GM19023 (cell line): Measurements from ENCODE around the gene NDUFS2.

Experiments
- ATAC-seq: cut with Tn5 transposase; IDR thresholded peaks from one replicate; pipeline ENCODE4 v1.9.1; 2021; ENCODE audit warnings: mild to moderate bottlenecking, moderate library complexity; ENCODE audit not compliant: unreplicated experiment

Gene NDUFS2

DNA sequence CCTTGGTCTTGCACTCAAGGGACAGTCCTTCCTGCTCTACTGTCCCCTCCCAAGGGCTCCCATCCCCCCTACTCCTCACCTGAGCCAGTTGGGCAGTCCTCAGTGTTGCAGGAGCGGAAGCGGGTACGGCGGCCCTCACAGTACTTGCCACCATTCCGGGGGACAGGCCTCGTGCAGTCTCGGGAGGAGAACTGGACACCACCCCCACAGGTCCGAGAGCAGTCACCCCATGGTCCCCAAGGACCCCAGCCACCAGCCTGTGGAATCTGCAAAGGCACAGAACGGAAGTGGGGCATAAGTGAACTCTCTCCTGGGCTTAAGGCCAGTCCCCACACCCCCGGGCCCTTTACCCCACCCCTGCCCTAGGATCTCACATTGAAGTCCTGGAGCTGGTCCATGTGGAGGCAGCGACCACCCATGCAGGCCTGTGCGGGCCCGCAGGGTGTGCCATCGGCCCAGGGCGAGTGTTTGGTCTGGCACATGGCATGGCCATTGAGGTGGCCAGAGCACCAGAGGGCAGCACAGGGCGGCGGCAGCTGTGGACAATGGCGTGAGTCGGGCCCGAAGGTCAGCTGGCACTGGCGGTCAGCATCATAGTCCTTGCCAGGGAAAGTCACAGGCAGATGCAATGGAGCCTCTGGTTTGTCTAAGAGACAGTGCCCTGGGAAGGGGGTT, 8.5 kb upstream of the NDUFS2 start:
- ATAC-seq, result no peak

- no peak for ATAC-seq
Observed at GRCh38 chr1:161195171-161195570, 7.0 kb upstream of the NDUFS2 start.

DNA sequence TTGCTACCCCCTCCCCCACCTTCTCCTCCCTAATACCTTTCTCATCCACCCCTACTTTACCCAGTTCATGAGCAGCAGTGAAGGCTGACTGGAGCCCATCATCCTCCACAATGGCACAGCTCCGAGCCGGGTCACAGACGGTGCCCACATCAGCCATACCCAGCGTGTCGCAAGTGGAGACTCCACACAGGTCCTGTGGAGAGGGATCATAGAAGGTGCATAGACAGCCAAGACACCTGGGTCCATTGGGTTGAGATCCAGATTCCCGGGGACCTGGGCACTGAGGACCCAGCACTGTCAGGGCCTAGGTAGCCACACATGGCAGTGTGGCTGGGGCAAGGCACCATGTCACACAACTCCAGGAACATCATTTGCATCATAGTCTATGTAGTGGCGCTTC, 6.1 kb upstream of the NDUFS2 start:
- no peak for ATAC-seq

DNA sequence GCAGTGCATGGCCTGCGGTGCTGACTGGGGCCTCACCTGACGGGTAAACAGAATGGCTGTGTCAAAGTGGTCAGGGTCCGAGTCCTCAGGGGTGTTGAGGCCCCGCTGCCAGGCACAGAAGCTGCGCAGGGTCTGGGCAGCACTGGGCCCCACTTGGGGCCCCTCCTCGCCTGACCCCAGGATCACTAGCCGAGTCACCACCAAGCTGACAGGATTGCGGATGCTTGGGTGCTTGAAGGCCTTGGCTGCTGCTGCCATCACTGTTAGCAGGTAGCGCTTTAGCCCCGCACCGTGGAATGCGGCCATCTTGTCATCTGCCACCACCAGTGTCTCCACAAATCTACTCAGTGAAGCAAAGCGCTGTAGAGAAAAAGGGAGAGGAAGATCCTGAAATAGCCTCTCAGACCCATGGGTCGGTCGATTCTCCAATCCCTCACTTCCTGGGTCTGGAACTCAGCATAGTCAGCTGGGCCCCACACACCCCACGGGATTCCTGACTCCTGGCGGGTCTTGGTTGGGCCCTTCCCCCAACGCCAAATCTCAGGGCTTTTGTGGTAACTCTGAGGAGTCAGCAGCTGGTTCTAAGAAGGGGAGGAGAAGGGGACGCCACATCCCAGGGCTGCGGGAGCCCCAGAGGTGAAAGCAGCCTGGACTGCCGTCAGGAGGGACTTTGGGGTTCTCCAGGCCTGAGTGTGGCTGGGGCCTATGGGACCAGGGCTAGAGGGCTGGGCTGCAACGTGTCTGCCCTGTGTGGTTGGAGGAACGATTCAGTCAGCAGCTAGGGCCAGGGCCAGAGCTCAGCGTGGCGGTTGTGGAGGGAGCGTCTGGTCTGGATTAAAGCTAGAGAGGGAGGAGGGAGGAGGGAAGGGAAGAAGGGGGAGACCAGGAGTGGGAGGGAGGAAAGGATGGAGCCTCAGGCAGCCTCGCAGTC, 5.4 kb upstream of the NDUFS2 start:
- ATAC-seq, result no peak

DNA sequence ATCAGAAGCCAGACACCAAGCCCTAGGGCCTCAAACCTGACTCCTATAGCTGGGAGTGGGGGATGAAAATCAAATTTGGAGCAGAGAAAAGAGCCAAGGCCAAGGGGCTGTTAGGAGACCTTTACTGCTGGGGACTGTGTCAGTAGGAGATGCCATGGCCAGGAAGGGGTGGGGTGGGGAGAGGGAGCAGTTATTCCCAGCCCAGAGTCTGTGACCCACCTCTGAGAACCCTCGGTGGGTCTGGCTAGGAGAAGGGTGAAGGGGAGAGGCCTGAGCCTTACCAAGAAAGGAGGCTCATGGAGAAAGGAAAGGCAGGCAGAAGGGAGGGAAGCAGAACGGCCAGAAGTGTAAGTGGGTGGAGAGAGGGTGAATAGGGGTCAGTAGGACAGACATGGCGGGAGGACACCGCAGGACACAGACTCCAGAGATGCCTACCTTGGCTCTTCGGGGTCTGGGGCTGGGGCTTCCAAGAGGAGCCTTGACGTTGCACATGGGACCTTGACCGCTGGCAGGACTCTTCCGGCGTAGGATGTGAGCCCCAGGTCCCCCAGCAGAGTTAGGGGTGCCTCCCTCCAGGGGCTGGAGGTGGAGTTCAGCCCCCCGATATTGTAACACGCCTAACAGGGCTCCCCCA, 4.5 kb upstream of the NDUFS2 start:
- ATAC-seq, result no peak

- ATAC-seq, result no peak
Observed at GRCh38 chr1:161198194-161198896, 3.8 kb upstream of the NDUFS2 start.

GRCh38 chr1:161198897-161199431, 3.2 kb upstream of the NDUFS2 start, which contains the start of gene ADAMTS4:
ADAMTS4 (minus strand) TSS chr1:161199054; CDS start chr1:161198627, 427 bp downstream.
- ATAC-seq, result no peak

GRCh38 chr1:161199506-161200139, 2.5 kb upstream of the NDUFS2 start:
- ATAC-seq, result no peak

GRCh38 chr1:161200421-161200991, 1.7 kb upstream of the NDUFS2 start:
- no peak for ATAC-seq

DNA sequence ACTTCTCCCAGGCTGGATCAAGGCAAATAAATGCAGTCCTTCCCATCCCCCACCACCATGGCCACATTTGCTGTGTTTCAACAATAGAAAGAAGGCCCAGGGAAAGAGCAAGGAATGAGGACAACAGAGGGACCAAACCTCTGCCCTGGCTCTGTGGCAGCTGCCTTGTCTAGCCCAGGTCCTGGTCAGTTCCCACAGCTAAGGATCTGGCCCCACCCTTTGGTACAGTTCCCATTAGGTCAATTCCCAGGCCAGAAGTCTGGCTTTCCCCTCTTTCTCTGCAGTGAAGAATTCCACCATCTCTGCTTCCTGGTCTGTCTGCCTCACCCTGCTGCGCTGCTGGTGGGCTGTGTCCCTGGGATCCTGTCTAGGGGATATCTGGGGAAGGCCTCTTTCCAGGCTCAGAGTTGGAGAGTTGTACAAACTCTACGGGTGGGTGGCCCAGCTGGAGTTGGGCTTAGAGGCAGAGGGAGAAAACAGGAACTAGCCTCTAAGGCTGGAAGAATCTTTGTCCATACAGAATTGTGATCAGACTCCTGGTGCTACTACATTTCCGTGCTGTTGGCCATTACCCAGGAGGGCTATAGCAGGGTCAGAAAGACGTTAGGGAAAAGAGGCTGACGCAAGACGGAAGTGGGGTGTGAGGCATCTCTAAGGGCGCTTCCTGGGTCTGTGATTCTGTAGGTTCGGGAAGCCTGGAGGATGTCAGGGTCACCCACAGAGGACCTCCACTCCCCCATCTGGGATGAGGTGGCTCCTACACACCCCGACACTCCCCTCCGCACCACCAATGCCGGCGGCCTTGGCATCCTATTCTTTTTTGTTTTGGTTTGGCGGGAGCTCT, 953 bp upstream of the NDUFS2 start:
- ATAC-seq, result no peak

GRCh38 chr1:161206411-161207140, 4.4 kb downstream of the NDUFS2 start:
- ATAC-seq, result no peak

GRCh38 chr1:161207173-161207572, 5.0 kb downstream of the NDUFS2 start:
- no peak for ATAC-seq

DNA sequence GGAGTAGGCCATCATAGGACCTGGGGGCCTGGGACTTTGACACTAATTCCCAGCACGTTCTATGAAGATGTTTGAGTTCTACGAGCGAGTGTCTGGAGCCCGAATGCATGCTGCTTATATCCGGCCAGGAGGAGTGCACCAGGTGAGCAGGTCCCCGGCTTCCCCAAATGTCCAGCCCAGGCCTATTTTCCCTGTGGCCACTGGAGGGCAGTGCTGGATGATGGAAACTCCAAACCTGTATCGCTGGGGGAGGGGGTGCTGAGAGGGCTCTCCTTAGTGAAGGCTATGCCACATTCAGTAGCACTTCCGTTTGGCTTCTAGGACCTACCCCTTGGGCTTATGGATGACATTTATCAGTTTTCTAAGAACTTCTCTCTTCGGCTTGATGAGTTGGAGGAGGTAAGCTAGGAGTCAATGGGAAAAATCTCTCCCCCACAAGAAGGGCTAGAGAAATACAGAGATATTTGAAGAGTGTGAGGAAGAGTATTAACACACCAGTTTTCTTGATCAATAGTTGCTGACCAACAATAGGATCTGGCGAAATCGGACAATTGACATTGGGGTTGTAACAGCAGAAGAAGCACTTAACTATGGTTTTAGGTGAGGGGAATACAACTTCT, 7.7 kb downstream of the NDUFS2 start:
- peak; percentile 73 for ATAC-seq

DNA sequence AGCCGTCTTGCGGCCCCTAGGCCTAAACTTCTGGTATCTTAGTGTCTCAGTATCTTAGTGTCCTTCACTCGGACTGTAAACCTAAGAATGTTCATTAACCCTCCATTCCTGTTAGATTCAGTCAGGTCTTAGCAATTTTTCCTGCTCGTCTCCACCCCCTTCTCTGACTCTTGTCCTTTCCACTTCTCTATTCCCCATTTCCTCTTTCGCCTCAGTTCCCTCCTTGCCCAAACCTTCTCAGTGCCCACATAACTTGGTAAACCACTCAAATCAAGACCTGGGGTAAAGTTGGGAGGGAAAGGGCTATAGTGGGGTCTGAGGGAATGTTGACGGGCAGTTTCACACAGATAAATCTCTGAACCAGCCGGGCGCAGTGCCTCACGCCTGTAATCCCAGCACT, 12.2 kb downstream of the NDUFS2 start:
- ATAC-seq, result no peak

DNA sequence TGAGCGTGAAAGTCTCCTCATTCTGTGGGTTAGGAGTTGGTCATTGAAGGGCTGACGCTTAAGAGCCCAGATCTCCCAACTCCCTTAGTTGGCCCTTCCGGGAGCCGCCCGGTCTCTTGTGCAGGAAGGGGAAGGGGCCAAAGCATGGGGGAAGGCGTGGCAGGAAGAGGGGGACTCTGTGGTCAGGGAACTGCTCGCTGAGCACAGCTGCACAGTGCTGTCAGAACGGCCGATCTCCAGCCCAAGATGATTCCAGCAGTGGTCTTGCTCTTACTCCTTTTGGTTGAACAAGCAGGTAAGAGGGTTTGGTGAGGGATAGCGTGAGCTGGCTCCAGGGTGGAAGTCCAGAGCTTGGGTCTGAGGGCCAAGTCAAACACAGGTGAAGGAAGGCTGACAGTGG, 12.9 kb downstream of the NDUFS2 start, which contains the start of gene FCER1G:
FCER1G (plus strand) TSS at position 220 of the 400 bp plus-strand sequence; CDS start at position 247, 27 bp downstream.
- ATAC-seq, result no peak

DNA sequence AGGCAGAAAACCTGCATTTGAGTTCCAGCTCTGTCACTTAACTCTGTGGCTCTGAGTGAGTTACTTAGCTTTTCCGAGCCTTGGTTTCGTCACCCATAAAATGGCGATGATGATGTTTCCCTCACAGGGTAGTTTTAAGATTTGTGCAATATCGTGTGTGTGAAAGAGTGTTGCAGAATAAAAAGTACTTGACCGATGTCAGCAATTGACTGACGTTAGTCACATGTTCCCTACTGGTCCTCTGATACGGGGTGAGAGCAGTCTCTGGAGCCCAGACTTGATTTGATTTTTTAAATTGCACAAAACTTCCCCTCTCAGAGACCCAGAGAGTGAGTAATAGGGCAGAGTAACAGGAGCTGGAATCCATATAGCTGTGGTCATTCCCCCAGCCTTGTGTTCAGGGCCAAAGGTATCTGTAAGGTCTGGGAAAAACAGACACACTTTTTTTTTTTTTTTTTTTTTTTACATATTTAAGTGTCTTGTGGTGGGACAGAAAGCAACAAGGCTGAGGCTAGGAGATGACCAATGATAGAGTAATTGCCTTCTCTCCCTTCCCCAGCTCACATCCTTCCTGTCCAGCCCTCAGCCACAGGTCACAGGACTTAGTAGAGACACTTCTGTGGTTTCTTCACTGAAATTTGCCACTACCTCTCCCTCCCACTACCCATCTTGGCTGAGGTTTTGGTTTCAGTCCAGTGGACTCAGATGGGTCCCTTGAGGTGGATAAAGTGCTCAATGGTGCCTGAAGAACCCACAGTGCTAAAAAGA, 15.0 kb downstream of the NDUFS2 start:
- ATAC-seq, result peak; percentile 75

- peak; percentile 15 for ATAC-seq
Observed at GRCh38 chr1:161217831-161218230, 15.7 kb downstream of the NDUFS2 start.
